ENCODE measurements around the gene DGKG.
A peak's percentile ranks its signal among the peaks of the same experiment; 100 is the strongest.

Gene DGKG

DNA sequence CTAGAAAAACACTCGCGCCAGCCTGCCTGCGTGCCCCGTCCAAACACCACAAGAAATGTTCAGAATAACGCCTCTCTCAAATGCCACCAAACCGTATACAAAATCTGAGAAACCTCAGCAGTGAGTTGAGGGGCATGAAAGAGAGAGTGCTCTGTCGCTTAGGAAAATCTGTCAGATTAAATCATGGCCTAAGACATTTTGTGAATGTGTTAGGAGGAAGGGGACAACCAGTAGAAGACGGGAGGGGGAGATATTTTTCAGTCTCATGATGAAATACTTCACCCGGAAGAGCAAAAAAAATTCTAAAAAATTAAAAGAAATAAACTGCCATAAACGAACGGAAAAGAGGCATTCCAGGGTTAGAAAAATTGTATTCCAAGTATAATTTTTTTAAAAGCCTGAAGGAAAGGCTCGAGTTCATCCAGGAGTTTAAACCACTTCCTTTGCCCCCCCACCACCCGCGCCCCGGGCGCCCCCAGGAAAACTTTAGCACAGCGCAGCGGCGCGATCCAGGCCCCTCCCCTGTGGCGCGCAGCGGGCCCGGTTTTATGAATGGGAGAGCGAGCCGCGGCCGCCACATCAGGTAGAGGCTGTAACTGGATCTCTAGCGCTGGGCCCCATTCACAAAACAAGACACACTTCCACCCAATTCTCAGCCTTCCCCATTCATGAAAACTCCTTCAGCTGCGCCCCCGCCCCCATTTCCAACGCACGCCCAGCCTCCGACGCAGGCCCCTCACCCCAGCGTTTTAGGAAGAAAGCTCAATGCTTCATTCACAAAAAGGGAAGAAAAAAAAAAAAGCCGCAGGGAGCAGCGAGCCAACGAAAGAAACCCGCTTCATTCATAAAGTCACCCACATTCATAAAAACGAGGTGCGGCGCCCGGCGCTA, 254.6 kb downstream of the DGKG start:
- Mint-ChIP-seq H3K4me3 (peak overlapping the region; percentile 79), H3K27ac (peak overlapping the region; percentile 33), H3K9me3 (no peaks in the 10 kb centered on the region), H3K36me3 (ENCODE audit: low read depth) (no peaks in the 10 kb centered on the region), H3K4me1 (ENCODE audit: low read depth) (peaks cover 44% of the 10 kb centered on the region), H3K27me3 (peaks cover 88% of the 10 kb centered on the region)
- DNase-seq, result peak; percentile 58

DNA sequence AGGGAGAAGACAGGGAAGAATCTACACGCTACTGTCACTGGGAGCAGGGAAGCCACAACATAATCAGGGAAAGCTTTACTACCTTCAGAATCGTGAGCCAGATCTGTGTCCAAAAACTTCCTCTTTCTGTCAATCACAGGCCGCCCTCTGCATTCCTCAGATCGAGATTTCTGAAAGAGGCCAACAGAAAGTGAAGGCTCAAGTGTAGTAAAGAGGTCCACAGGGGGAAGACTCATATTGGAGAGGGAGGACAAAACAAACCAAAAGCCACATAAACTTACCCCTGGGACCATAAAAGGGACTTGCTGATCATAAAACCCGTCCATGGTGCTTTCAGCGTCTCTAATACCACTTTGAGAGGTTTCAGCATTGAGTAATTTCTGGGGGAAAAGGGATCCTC, 256.5 kb downstream of the DGKG start:
- DNase-seq, result no peak
- peaks cover 77% of the 10 kb centered on the region for H3K27me3 Mint-ChIP-seq
- peaks cover 32% of the 10 kb centered on the region for H3K4me1 Mint-ChIP-seq (ENCODE audit: low read depth)
- H3K4me3 Mint-ChIP-seq, result no peak overlapping the region
- H3K9me3 Mint-ChIP-seq, result no peaks in the 10 kb centered on the region
- no peaks in the 10 kb centered on the region for H3K36me3 Mint-ChIP-seq (ENCODE audit: low read depth)
- H3K27ac Mint-ChIP-seq, result no peak overlapping the region

- Mint-ChIP-seq H3K4me1 (ENCODE audit: low read depth) (peaks cover 11% of the 10 kb centered on the region), H3K9me3 (no peaks in the 10 kb centered on the region), H3K36me3 (ENCODE audit: low read depth) (no peaks in the 10 kb centered on the region), H3K27me3 (peaks cover 81% of the 10 kb centered on the region), H3K27ac (no peak overlapping the region), H3K4me3 (no peak overlapping the region)
- no peak for DNase-seq
Measured at GRCh38 chr3:186102687-186103086, 259.3 kb downstream of the DGKG start.

DNA sequence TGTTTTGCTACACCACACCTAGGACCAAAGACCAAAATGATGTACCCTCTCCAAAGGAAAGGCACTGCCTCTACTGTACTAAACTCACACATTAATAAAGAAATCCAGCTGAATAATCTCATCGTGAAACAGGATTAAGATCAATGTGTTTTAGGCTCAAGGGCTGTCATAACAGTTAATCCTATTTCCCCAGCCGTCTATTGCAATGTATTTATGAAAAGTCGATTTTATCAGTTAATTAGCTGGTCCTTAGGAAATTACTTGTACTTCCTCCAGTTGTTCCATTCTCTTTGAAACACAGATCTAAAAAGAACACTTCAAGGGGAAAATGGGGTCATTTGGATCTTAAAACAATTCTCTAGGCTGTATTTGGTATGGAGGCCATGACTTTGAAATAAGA, 261.6 kb downstream of the DGKG start:
- Mint-ChIP-seq H3K4me3 (no peak overlapping the region), H3K27ac (no peak overlapping the region), H3K36me3 (ENCODE audit: low read depth) (no peaks in the 10 kb centered on the region), H3K4me1 (ENCODE audit: low read depth) (peaks cover 7% of the 10 kb centered on the region), H3K27me3 (peaks cover 85% of the 10 kb centered on the region), H3K9me3 (no peaks in the 10 kb centered on the region)
- DNase-seq, result no peak

- Mint-ChIP-seq H3K4me3 (no peak overlapping the region), H3K27ac (no peak overlapping the region), H3K4me1 (ENCODE audit: low read depth) (peaks cover 7% of the 10 kb centered on the region), H3K9me3 (no peaks in the 10 kb centered on the region), H3K27me3 (peaks cover 88% of the 10 kb centered on the region), H3K36me3 (ENCODE audit: low read depth) (no peaks in the 10 kb centered on the region)
- no peak for DNase-seq
Measured at GRCh38 chr3:186099178-186099577, 262.9 kb downstream of the DGKG start.

DNA sequence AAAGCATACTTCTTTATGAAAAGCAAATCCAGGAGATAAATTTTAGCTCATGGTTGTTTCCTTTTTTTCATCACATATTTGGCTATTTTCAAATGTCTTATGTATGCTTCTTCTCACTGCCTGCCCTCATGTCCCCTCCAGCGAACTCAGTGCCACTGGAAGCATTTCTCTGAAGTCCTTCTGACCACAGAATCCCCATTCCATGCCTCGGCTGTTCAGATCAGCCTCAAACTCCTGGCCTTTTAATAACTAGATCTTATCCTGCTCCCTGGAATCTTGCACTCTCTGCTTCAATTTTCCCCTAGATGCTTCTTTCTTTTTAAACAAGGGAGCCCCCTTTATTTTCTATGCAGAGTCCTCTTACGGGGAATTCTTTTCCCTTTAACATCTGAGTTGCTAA, 263.3 kb downstream of the DGKG start:
- no peak overlapping the region for H3K27ac Mint-ChIP-seq
- peaks cover 5% of the 10 kb centered on the region for H3K4me1 Mint-ChIP-seq (ENCODE audit: low read depth)
- H3K9me3 Mint-ChIP-seq, result no peaks in the 10 kb centered on the region
- DNase-seq, result no peak
- peaks cover 88% of the 10 kb centered on the region for H3K27me3 Mint-ChIP-seq
- H3K36me3 Mint-ChIP-seq (ENCODE audit: low read depth), result no peaks in the 10 kb centered on the region
- H3K4me3 Mint-ChIP-seq, result no peak overlapping the region

GRCh38 chr3:186097663-186098451, 264.2 kb downstream of the DGKG start:
- DNase-seq, result no peak
- Mint-ChIP-seq H3K36me3 (ENCODE audit: low read depth) (no peaks in the 10 kb centered on the region), H3K4me1 (ENCODE audit: low read depth) (peaks cover 5% of the 10 kb centered on the region)

DNA sequence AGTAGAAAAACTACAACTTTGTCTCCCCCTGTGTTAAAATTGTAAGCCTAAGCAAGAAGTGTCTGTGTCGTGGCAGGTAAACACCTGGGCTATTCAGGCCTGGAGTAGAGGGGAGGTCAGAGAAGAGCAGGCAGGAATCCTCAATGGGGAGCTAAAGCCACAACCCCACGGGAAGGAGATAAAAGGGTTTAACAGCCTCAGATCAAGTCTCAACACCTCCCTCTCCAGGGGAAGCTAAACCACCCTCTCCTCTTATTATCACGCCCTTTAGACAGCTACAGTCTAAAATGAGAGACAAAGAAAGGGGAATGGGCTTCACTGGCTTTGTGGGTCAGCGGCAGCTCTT, 264.7 kb downstream of the DGKG start:
- Mint-ChIP-seq H3K27me3 (peaks cover 87% of the 10 kb centered on the region), H3K4me3 (no peak overlapping the region), H3K9me3 (no peaks in the 10 kb centered on the region), H3K4me1 (ENCODE audit: low read depth) (peaks cover 5% of the 10 kb centered on the region), H3K36me3 (ENCODE audit: low read depth) (no peaks in the 10 kb centered on the region), H3K27ac (no peak overlapping the region)
- DNase-seq, result no peak

More at GRCh38 chr3:186097663-186098451, 264.2 kb downstream of the DGKG start:
- no peak overlapping the region for H3K27ac Mint-ChIP-seq
- H3K4me3 Mint-ChIP-seq, result no peak overlapping the region
- H3K9me3 Mint-ChIP-seq, result no peaks in the 10 kb centered on the region
- H3K27me3 Mint-ChIP-seq, result peaks cover 86% of the 10 kb centered on the region
